H1 (cell line): ENCODE data around the gene EYA2. TPM values are rescaled to one million over a fixed set of nuclear protein-coding genes. Genes with fewer than 3 reads are reported as not detected.

Experiments used
- CTCF ChIA-PET: fragments of 300-600 bp; sonication (Branson Sonifier 250); formaldehyde crosslinking; loops from one replicate; lab custom pipeline; 2021; ENCODE audit not compliant: partially characterized antibody; lab: Charles Lee
- POLR2A ChIA-PET: fragments of 300-600 bp; sonication (Branson Sonifier 250); formaldehyde crosslinking; loops from one replicate; lab custom pipeline; 2021; ENCODE audit warnings: inconsistent platforms; ENCODE audit not compliant: partially characterized antibody; lab: Charles Lee
- DNase-seq, 2 experiments: peaks; one replicate each; pipeline versions ENCODE4 v3.0.0 to v3.0.0-alpha.2; 2010 to 2022; ENCODE audit warnings: low spot score in 2 of 2, low read depth in 1 of 2, mixed read lengths in 1 of 2
- FAIRE-seq: peaks from 2 replicates; lab custom pipeline; 2011; peaks lifted over from hg19 to GRCh38; lab: Jason Lieb, UNC
- H2AFZ ChIP-seq: 2 replicates; pipeline ENCODE4 v1.8.1; 2012; ENCODE audit warnings: low read length, inconsistent platforms
- H2AK5ac ChIP-seq: 2 replicates; pipeline ENCODE4 v1.6.1; 2013; ENCODE audit warnings: low read depth, low read length
- H2BK120ac ChIP-seq: replicated peaks from 2 replicates; pipeline ENCODE3; 2013; ENCODE audit warnings: low read depth, low read length, inconsistent platforms
- H2BK12ac ChIP-seq: 2 replicates; pipeline ENCODE4 v1.6.1; 2013; ENCODE audit warnings: low read depth, low read length
- H2BK15ac ChIP-seq: 2 replicates; pipeline ENCODE4 v1.6.1; 2013; ENCODE audit warnings: low read length
- H2BK20ac ChIP-seq: 2 replicates; pipeline ENCODE4 v1.6.1; 2013; ENCODE audit warnings: low read length
- H2BK5ac ChIP-seq: 2 replicates; pipeline ENCODE4 v1.6.1; 2013; ENCODE audit warnings: low read depth, low read length
- H3K14ac ChIP-seq: 2 replicates; pipeline ENCODE4 v1.6.1; 2013; ENCODE audit warnings: inconsistent platforms; ENCODE audit not compliant: insufficient read length
- H3K18ac ChIP-seq: 2 replicates; pipeline ENCODE4 v1.6.1; 2013; ENCODE audit warnings: low read length; ENCODE audit errors: extremely low read depth
- H3K23ac ChIP-seq: 2 replicates; pipeline ENCODE4 v1.6.1; 2013; ENCODE audit warnings: inconsistent platforms; ENCODE audit not compliant: insufficient read length
- H3K23me2 ChIP-seq: 2 replicates; pipeline ENCODE4 v1.6.1; 2013; ENCODE audit warnings: low read depth, low read length
- H3K27ac ChIP-seq: 2 replicates; pipeline ENCODE4 v1.6.1; 2011; ENCODE audit warnings: low read depth, low read length, inconsistent platforms
- H3K27me3 ChIP-seq, 4 experiments: replicated peaks in 1 of 4; 1 replicate in 1 of 4; 2 replicates in 3 of 4; pipeline versions ENCODE4 v1.6.1 to v1.8.1; 2011 to 2013; ENCODE audit warnings: low read length in 3 of 4, mild to moderate bottlenecking in 3 of 4, inconsistent platforms in 2 of 4, mixed read lengths in 2 of 4, moderate library complexity in 1 of 4; ENCODE audit not compliant: control insufficient read depth in 3 of 4, insufficient read depth in 3 of 4; ENCODE audit errors: extremely low read depth in 1 of 4
- H3K36me3 ChIP-seq, 4 experiments: 2 replicates each; pipeline versions ENCODE4 v1.6.1 to v1.8.1; 2011 to 2013; ENCODE audit warnings: mild to moderate bottlenecking in 4 of 4, low read length in 3 of 4, moderate library complexity in 2 of 4, control low read depth in 1 of 4, inconsistent platforms in 1 of 4; ENCODE audit not compliant: insufficient read depth in 4 of 4, control insufficient read depth in 2 of 4
- H3K4ac ChIP-seq: replicated peaks from 2 replicates; pipeline ENCODE3; 2013; ENCODE audit warnings: low read length, low read depth, mixed read lengths, inconsistent platforms; ENCODE audit not compliant: insufficient read length
- H3K4me1 ChIP-seq, 4 experiments: replicated peaks in 1 of 4; 1 replicate in 1 of 4; 2 replicates in 3 of 4; pipeline versions ENCODE4 v1.6.1 to v1.8.1; 2011 to 2013; ENCODE audit warnings: low read length in 3 of 4, inconsistent platforms in 2 of 4, mixed read lengths in 1 of 4; ENCODE audit not compliant: insufficient read depth in 4 of 4, control insufficient read depth in 3 of 4
- H3K4me2 ChIP-seq, 2 experiments: 2 replicates each; pipeline versions ENCODE4 v1.6.1 to v1.8.1; 2011 to 2013; ENCODE audit warnings: low read depth in 2 of 2, low read length in 2 of 2, control low read depth in 1 of 2, inconsistent platforms in 1 of 2, mild to moderate bottlenecking in 1 of 2; ENCODE audit not compliant: insufficient read depth in 1 of 2
- H3K4me3 ChIP-seq, 4 experiments: fragments of 200-600, 300-600 bp in 1 of 4; sonication (generic), shearing (Covaris generic), sonication (Bioruptor Twin) in 1 of 4; 2 replicates each; pipeline versions ENCODE4 v1.5.1 to v1.8.1; 2011 to 2016; ENCODE audit warnings: low read length in 4 of 4, low read depth in 3 of 4, control low read depth in 2 of 4, inconsistent platforms in 2 of 4, mild to moderate bottlenecking in 2 of 4, mixed read lengths in 1 of 4, moderate library complexity in 1 of 4; ENCODE audit not compliant: insufficient read depth in 2 of 4; ENCODE audit errors: extremely low read depth in 1 of 4
- H3K56ac ChIP-seq: replicated peaks from 2 replicates; pipeline ENCODE3; 2013; ENCODE audit warnings: low read depth, mild to moderate bottlenecking, mixed read lengths, low read length, inconsistent platforms; ENCODE audit not compliant: insufficient read length
- H3K79me1 ChIP-seq: 2 replicates; pipeline ENCODE4 v1.6.1; 2013; ENCODE audit warnings: low read depth, low read length, control low read depth
- H3K79me2 ChIP-seq, 2 experiments: 2 replicates each; pipeline versions ENCODE4 v1.6.1 to v1.8.1; 2012 to 2013; ENCODE audit warnings: low read length in 2 of 2, mild to moderate bottlenecking in 2 of 2, inconsistent platforms in 1 of 2; ENCODE audit not compliant: insufficient read depth in 2 of 2, control insufficient read depth in 1 of 2
- H3K9ac ChIP-seq, 4 experiments: replicated peaks in 1 of 4; 1 replicate in 1 of 4; 2 replicates in 3 of 4; pipeline versions ENCODE4 v1.6.1 to v1.8.1; 2011 to 2013; ENCODE audit warnings: low read depth in 3 of 4, low read length in 3 of 4, control low read depth in 2 of 4, mild to moderate bottlenecking in 2 of 4, moderate library complexity in 2 of 4, inconsistent platforms in 1 of 4; ENCODE audit errors: extremely low read depth in 1 of 4
- H3K9me3 ChIP-seq, 2 experiments: 2 replicates each; pipeline versions ENCODE4 v1.6.1 to v1.8.1; 2012 to 2013; ENCODE audit warnings: mild to moderate bottlenecking in 2 of 2, moderate library complexity in 2 of 2, control low read depth in 1 of 2, inconsistent platforms in 1 of 2, low read depth in 1 of 2, low read length in 1 of 2, mixed read lengths in 1 of 2; ENCODE audit not compliant: insufficient read depth in 2 of 2
- H4K20me1 ChIP-seq, 2 experiments: replicated peaks in 1 of 2; 2 replicates each; pipeline versions ENCODE3 to v1.8.1; 2011 to 2013; ENCODE audit warnings: inconsistent platforms in 2 of 2, low read length in 2 of 2, mild to moderate bottlenecking in 1 of 2; ENCODE audit not compliant: insufficient read depth in 2 of 2, control insufficient read depth in 1 of 2
- H4K5ac ChIP-seq: 2 replicates; pipeline ENCODE4 v1.6.1; 2013; ENCODE audit warnings: low read length, low read depth, mixed read lengths, inconsistent platforms; ENCODE audit not compliant: insufficient read length
- H4K8ac ChIP-seq: 2 replicates; pipeline ENCODE4 v1.8.0; 2013; ENCODE audit warnings: mild to moderate bottlenecking, moderate library complexity, low read length, inconsistent platforms; ENCODE audit not compliant: insufficient read depth; ENCODE audit errors: extremely low read depth
- H4K91ac ChIP-seq: replicated peaks from 2 replicates; pipeline ENCODE3; 2013; ENCODE audit warnings: low read length, mixed read lengths, inconsistent platforms; ENCODE audit not compliant: insufficient read length
- BRCA1 ChIP-seq: IDR thresholded peaks from 2 replicates; pipeline ENCODE4 v1.6.1; 2012; ENCODE audit warnings: low read depth, low read length, improper control_type of control experiment
- CBX5 ChIP-seq: fragments of 300-800, 300-1000 bp; sonication (generic); IDR thresholded peaks from 2 replicates; pipeline ENCODE4 v1.7.1; 2016; ENCODE audit warnings: antibody characterized with exemption, low read length, low read depth
- CHD2 ChIP-seq: IDR thresholded peaks from 2 replicates; pipeline ENCODE4 v1.6.1; 2012; ENCODE audit warnings: low read length, improper control_type of control experiment
- E2F6 ChIP-seq: IDR thresholded peaks from 2 replicates; pipeline ENCODE4 v1.6.1; 2012; ENCODE audit warnings: inconsistent platforms
- EP300 ChIP-seq, 2 experiments: IDR thresholded peaks; 1 replicate in 1 of 2; 2 replicates in 1 of 2; pipeline ENCODE4 v1.6.1; 2011 to 2012; ENCODE audit warnings: low read depth in 2 of 2, low read length in 2 of 2, mild to moderate bottlenecking in 2 of 2, borderline replicate concordance in 1 of 2, inconsistent platforms in 1 of 2, moderate library complexity in 1 of 2
- KDM1A ChIP-seq: fragments of 200-600, 300-600 bp; sonication (generic); IDR thresholded peaks from 2 replicates; pipeline ENCODE4 v1.7.1; 2016; ENCODE audit warnings: mild to moderate bottlenecking, low read length, borderline replicate concordance
- KDM5A ChIP-seq: fragments of 200-600 bp; IDR thresholded peaks from 2 replicates; pipeline ENCODE4 v1.7.1; 2012; ENCODE audit warnings: mild to moderate bottlenecking, low read length, inconsistent platforms, mixed read lengths
- NANOG ChIP-seq: IDR thresholded peaks from 2 replicates; pipeline ENCODE4 v1.6.1; 2011; ENCODE audit warnings: low read length, low read depth, mild to moderate bottlenecking, inconsistent platforms; ENCODE audit not compliant: insufficient read depth, poor library complexity, severe bottlenecking
- POU5F1 ChIP-seq: IDR thresholded peaks from 2 replicates; pipeline ENCODE4 v1.6.1; 2011; ENCODE audit warnings: low read depth, mild to moderate bottlenecking, low read length, moderate library complexity
- RXRA ChIP-seq: IDR thresholded peaks from 2 replicates; pipeline ENCODE4 v1.6.1; 2011; ENCODE audit warnings: low read depth, mild to moderate bottlenecking, low read length, moderate library complexity; ENCODE audit not compliant: insufficient read depth
- TAF1 ChIP-seq: IDR thresholded peaks from 2 replicates; pipeline ENCODE4 v1.6.1; 2011; ENCODE audit warnings: mild to moderate bottlenecking, low read depth, low read length
- TAF7 ChIP-seq: optimal IDR thresholded peaks from 2 replicates; pipeline ENCODE3; 2011; ENCODE audit warnings: low read depth, mild to moderate bottlenecking, inconsistent platforms, low read length, moderate library complexity, borderline replicate concordance
- TBP ChIP-seq: IDR thresholded peaks from 2 replicates; pipeline ENCODE4 v1.6.1; 2011; ENCODE audit warnings: low read depth, low read length, improper control_type of control experiment
- TEAD4 ChIP-seq: IDR thresholded peaks from 2 replicates; pipeline ENCODE4 v1.6.1; 2012; ENCODE audit warnings: low read depth, low read length, inconsistent platforms, mixed read lengths
- WGBS, 2 experiments: shearing (Covaris generic) in 1 of 2; methylation state at CpG; one replicate each; pipeline versions ENCODE4 v1.1.6 to v1.1.7; 2013 to 2015; ENCODE audit warnings: low lambda C conversion rate in 2 of 2, mixed read lengths in 2 of 2, inconsistent platforms in 1 of 2, low coverage in 1 of 2, missing lambda C conversion rate in 1 of 2; ENCODE audit not compliant: insufficient replicate concordance in 2 of 2, insufficient coverage in 1 of 2, insufficient read length in 1 of 2; ENCODE audit errors: extremely low coverage in 1 of 2, missing lambda C conversion rate in 1 of 2; 5-methylcytosine and 5-hydroxymethylcytosine counted together
- polyA plus RNA-seq, 7 experiments: library from polyadenylated mRNA; depleted of rRNA in 3 of 7; stranded (reverse) in 5 of 7; unstranded in 2 of 7; fragments of >200 nt in 5 of 7; fragments of 200-250 nt in 2 of 7; gene quantifications; 1 replicate in 5 of 7; 2 replicates in 1 of 7; 4 replicates in 1 of 7; pipeline versions ENCODE4 v1.2.1 to v1.2.3, GENCODE V29; 2011 to 2013; ENCODE audit warnings: missing spikeins in 2 of 7, mixed read lengths in 2 of 7
- total RNA-seq: library from RNA; stranded (reverse); fragmentation: NEBNext Ultra II Directional; extraction: Animal tissue kit (Norgen Biotek cat#: 25700); gene quantifications from 2 replicates; pipeline ENCODE4 v1.2.1, GENCODE V29; 2021

The EYA2 gene
- total and polyA plus RNA-seq, 2 of the 8 experiments (the other 6 are each of a cell fraction or from before 2014, with no cell fraction given) = 1.6 to 1.7 TPM

- no peak overlapping the region for H3K4ac ChIP-seq
- H3K9me3 ChIP-seq = peaks cover 0 to 2% of the 10 kb centered on the region in 2 experiments; a peak in 1 of 4 replicates
- CTCF ChIA-PET = interaction anchor here (0.7 kb wide), 1 partner anchor 54 kb away, joined by 3 read pairs; no protein-coding TSS in a partner anchor
- H3K4me3 ChIP-seq = no peak overlapping the region
- no peak overlapping the region for H4K5ac ChIP-seq
- no peak overlapping the region for H3K4me2 ChIP-seq
- no peak overlapping the region for H3K18ac ChIP-seq
- H2BK120ac ChIP-seq = no peak overlapping the region
- H3K79me1 ChIP-seq = no peaks in the 10 kb centered on the region
- no peak overlapping the region for H2BK12ac ChIP-seq
- no peak overlapping the region for H4K8ac ChIP-seq
- H3K27ac ChIP-seq = no peak overlapping the region
- DNase-seq (no peak), FAIRE-seq (no peak)
- no peak overlapping the region for H4K91ac ChIP-seq
- H3K79me2 ChIP-seq = no peaks in the 10 kb centered on the region
- no peak overlapping the region for H3K9ac ChIP-seq
- H3K23ac ChIP-seq = no peak overlapping the region
- no peaks in the 10 kb centered on the region for H3K36me3 ChIP-seq
- H2AK5ac ChIP-seq = no peak overlapping the region
- POLR2A ChIA-PET = no interaction called here
- no peak overlapping the region for H3K14ac ChIP-seq
- H3K4me1 ChIP-seq = peaks cover 0 to 4% (median 0%) of the 10 kb centered on the region in 4 experiments; a peak in 2 of 7 replicates
- no peak overlapping the region for H2BK5ac ChIP-seq
- H3K23me2 ChIP-seq = peaks cover 2% of the 10 kb centered on the region; the same call in 1 of the 2 replicates
- no peak overlapping the region for H2BK15ac ChIP-seq
- no peaks in the 10 kb centered on the region for H3K27me3 ChIP-seq
- no peaks in the 10 kb centered on the region for H4K20me1 ChIP-seq
- no peak overlapping the region for H2BK20ac ChIP-seq
- no peak overlapping the region for H3K56ac ChIP-seq
- WGBS, 2 experiments = 87% methylated on average over 6 of the region's 6 CpGs; no CpG with 5 or more reads in 1 of the 2 experiments
- H2AFZ ChIP-seq = no peak overlapping the region
- no peak for TF ChIP-seq RXRA
- TF ChIP-seq KDM5A = no peak
- TF ChIP-seq TEAD4 = no peak
- no peak for TF ChIP-seq BRCA1
- no peak for TF ChIP-seq TAF1
- no peak for TF ChIP-seq CBX5
- TF ChIP-seq EP300 (IDR thresholded peaks at IDR 0.05; ENCODE audit: borderline replicate concordance in 1 of 2, low read depth in 2 of 2, low read length in 2 of 2) = no peak
- TF ChIP-seq POU5F1 = no peak
- TF ChIP-seq TBP = no peak
- no peak for TF ChIP-seq NANOG
- TF ChIP-seq KDM1A = no peak
- no peak for TF ChIP-seq CHD2
- TF ChIP-seq TAF7 = no peak
- TF ChIP-seq E2F6 = no peak
Observed at GRCh38 chr20:46920114-46920513, 25.5 kb downstream of the EYA2 start.
